Head of caudate nucleus (tissue), 42 donors: Measurements from ENCODE around the gene BGN.

Source experiments
- DNase-seq, 42 donors: peaks; one replicate each; pipeline versions ENCODE4 v3.0.0 to v3.0.0-alpha.2; 2020 to 2021; ENCODE audit warnings: mixed read lengths in 7 of 42
- intact Hi-C: fragments of 100-400 bp; cut with DNase I; formaldehyde crosslinking; loops from one replicate; pipeline ENCODE4 v1.15.0; 2022

Gene BGN

GRCh38 chrX:153544727-153545126 lies 49.9 kb downstream of the BGN start:
- intact Hi-C loops, result no loop called here
- no peak for DNase-seq

- no peak for DNase-seq
- intact Hi-C loops, result no loop called here
Observed at GRCh38 chrX:153546386-153546785, 51.6 kb downstream of the BGN start.

- no peak for DNase-seq
- intact Hi-C loops, result no loop called here
Observed at GRCh38 chrX:153547195-153547594, 52.4 kb downstream of the BGN start.

GRCh38 chrX:153549231-153549630 lies 54.5 kb downstream of the BGN start:
- intact Hi-C loops, result no loop called here
- DNase-seq, result no peak

GRCh38 chrX:153549807-153550206 lies 55.0 kb downstream of the BGN start:
- no peak for DNase-seq
- intact Hi-C loops, result loop anchor here (5.0 kb wide), 1 partner anchor 117 kb away; no protein-coding TSS in a partner anchor

GRCh38 chrX:153551135-153551534 lies 56.4 kb downstream of the BGN start:
- no peak for DNase-seq
- intact Hi-C loops, result loop anchor here (5.0 kb wide), 1 partner anchor 116 kb away; no protein-coding TSS in a partner anchor

- DNase-seq, result peak; percentile 75 to 93 (median 88)
- intact Hi-C loops, result loop anchor here (5.0 kb wide), 1 partner anchor 113 kb away; no protein-coding TSS in a partner anchor
Observed at GRCh38 chrX:153554519-153555167, 59.9 kb downstream of the BGN start.

GRCh38 chrX:153556767-153557166 lies 62.0 kb downstream of the BGN start:
- intact Hi-C loops, result no loop called here

GRCh38 chrX:153557618-153558355 lies 63.0 kb downstream of the BGN start:
- peak in 23 of 42 donors; percentile 9 to 73 (median 39) for DNase-seq
- intact Hi-C loops, result no loop called here

More at GRCh38 chrX:153556767-153557166, 62.0 kb downstream of the BGN start:
- DNase-seq, result no peak
